SK-N-SH treated with all-trans-retinoic acid at 6 μM for 48 hours (cell line): ENCODE measurements around the gene ABCA9.
"Not testable (repeated sequence)": the region's sequence is repeated elsewhere in the genome, so short reads cannot be mapped to it uniquely, and the experiment has no call there.

Experiments used
- CREB5 ChIP-seq: fragments of 250-450 bp; sonication (Bioruptor Pico); IDR thresholded peaks from 2 replicates; pipeline ENCODE4 v1.5.1; 2020; ENCODE audit warnings: low read depth, mild to moderate bottlenecking, moderate library complexity
- PATZ1 ChIP-seq: fragments of 250-450 bp; sonication (Bioruptor Pico); IDR thresholded peaks from 2 replicates; pipeline ENCODE4 v1.8.0; 2020; ENCODE audit warnings: mild to moderate bottlenecking, moderate library complexity, borderline replicate concordance
- TSHZ2 ChIP-seq: fragments of 250-450 bp; sonication (Bioruptor Pico); IDR thresholded peaks from 2 replicates; pipeline ENCODE4 v1.5.0; 2020; ENCODE audit warnings: mild to moderate bottlenecking, moderate library complexity
- ZNF565 ChIP-seq: fragments of 450-650 bp; formaldehyde crosslinking; conservative IDR thresholded peaks from 2 replicates; pipeline ENCODE4 v1.5.0; 2020; ENCODE audit warnings: low read depth, mild to moderate bottlenecking, moderate library complexity
- ZNF8 ChIP-seq: fragments of 450-650 bp; formaldehyde crosslinking; IDR thresholded peaks from 2 replicates; pipeline ENCODE4 v1.5.0; 2020; ENCODE audit warnings: mild to moderate bottlenecking, moderate library complexity

GRCh38 chr17:69004759-69005158, 56.0 kb downstream of the ABCA9 start:
- not testable (repeated sequence) for TF ChIP-seq TSHZ2 (CRISPR knock-in tag); PATZ1 (CRISPR knock-in tag); ZNF8; ZNF565 (CRISPR knock-in tag); CREB5 (CRISPR knock-in tag)
